T-helper 2 cell treated with Interferon-gamma antibody and Interleukin-4, amounts not matched to agents 5 μg/mL and 100 μg/mL, for 36 hours (primary cell): ENCODE data around the gene BAZ1B.

ENCODE experiments used
- DNase-seq: peaks from one replicate; pipeline ENCODE4 v3.0.0; 2021; ENCODE audit warnings: low spot score
- H3K27ac Mint-ChIP-seq: one replicate; pipeline ENCODE4 v1.8.0; 2021; ENCODE audit warnings: mild to moderate bottlenecking, mixed read lengths
- H3K27me3 Mint-ChIP-seq: one replicate; pipeline ENCODE4 v1.8.0; 2021; ENCODE audit warnings: low read depth, mixed read lengths
- H3K36me3 Mint-ChIP-seq: one replicate; pipeline ENCODE4 v1.8.0; 2021; ENCODE audit warnings: low read depth, mixed read lengths
- H3K4me1 Mint-ChIP-seq: one replicate; pipeline ENCODE4 v1.8.0; 2021; ENCODE audit warnings: low read depth, mixed read lengths
- H3K4me3 Mint-ChIP-seq: one replicate; pipeline ENCODE4 v1.8.0; 2022; ENCODE audit warnings: mild to moderate bottlenecking, moderate library complexity, mixed read lengths
- H3K9me3 Mint-ChIP-seq: one replicate; pipeline ENCODE4 v1.8.0; 2021; ENCODE audit warnings: mixed read lengths

BAZ1B gene

GRCh38 chr7:73397521-73398281 lies 124.4 kb downstream of the BAZ1B start:
- Mint-ChIP-seq H3K9me3 (no peaks in the 10 kb centered on the region), H3K27me3 (no peaks in the 10 kb centered on the region), H3K27ac (no peak overlapping the region), H3K4me1 (no peaks in the 10 kb centered on the region), H3K4me3 (no peak overlapping the region), H3K36me3 (no peaks in the 10 kb centered on the region)
- DNase-seq = no peak

GRCh38 chr7:73395538-73396503 lies 126.3 kb downstream of the BAZ1B start:
- no peak overlapping the region for H3K4me3 Mint-ChIP-seq
- no peak overlapping the region for H3K27ac Mint-ChIP-seq
- no peak for DNase-seq
- no peaks in the 10 kb centered on the region for H3K4me1 Mint-ChIP-seq
- H3K27me3 Mint-ChIP-seq = no peaks in the 10 kb centered on the region
- H3K9me3 Mint-ChIP-seq = no peaks in the 10 kb centered on the region
- H3K36me3 Mint-ChIP-seq = no peaks in the 10 kb centered on the region

GRCh38 chr7:73394422-73394821 lies 127.7 kb downstream of the BAZ1B start:
- Mint-ChIP-seq H3K27ac (no peak overlapping the region), H3K36me3 (no peaks in the 10 kb centered on the region), H3K27me3 (no peaks in the 10 kb centered on the region), H3K4me1 (no peaks in the 10 kb centered on the region), H3K9me3 (peaks cover 7% of the 10 kb centered on the region), H3K4me3 (no peak overlapping the region)
- no peak for DNase-seq

GRCh38 chr7:73391396-73391795 lies 130.7 kb downstream of the BAZ1B start:
- H3K4me1 Mint-ChIP-seq = no peaks in the 10 kb centered on the region
- DNase-seq = no peak
- H3K36me3 Mint-ChIP-seq = peaks cover 4% of the 10 kb centered on the region
- H3K9me3 Mint-ChIP-seq = peaks cover 28% of the 10 kb centered on the region
- H3K27ac Mint-ChIP-seq = no peak overlapping the region
- no peak overlapping the region for H3K4me3 Mint-ChIP-seq
- no peaks in the 10 kb centered on the region for H3K27me3 Mint-ChIP-seq
